Suppressor macrophage (primary cell): Measurements from ENCODE around the gene LYSET.
"Not testable (repeated sequence)": the region's sequence is repeated elsewhere in the genome, so short reads cannot be mapped to it uniquely, and the experiment has no call there.

Source experiments
- DNase-seq, 4 experiments: peaks; one replicate each; pipeline ENCODE4 v3.0.0-alpha.2; 2020 to 2022
- total RNA-seq, 17 experiments: gene quantifications; one replicate each; lab custom pipeline; 2026; ENCODE audit warnings: mixed read lengths in 6 of 17, inconsistent platforms in 3 of 17; lab: John Stamatoyannopoulos, UW

The LYSET gene
- 3.9 to 67.7 (median 35.7) reads per million in 17 experiments for total RNA-seq

GRCh38 chr14:93184391-93185348 lies at the start of gene LYSET, which contains the start of gene MOAP1:
LYSET (plus strand) TSS chr14:93185317; CDS start chr14:93185406, 89 bp downstream.
MOAP1 (minus strand) TSS chr14:93184897; CDS start chr14:93184242, 655 bp downstream.
- DNase-seq, result peak; percentile 95 to 97 (median 96)

- no peak for DNase-seq
Observed at GRCh38 chr14:93135399-93135798, 49.7 kb upstream of the LYSET start.

GRCh38 chr14:93136009-93136408 lies 49.1 kb upstream of the LYSET start:
- DNase-seq, result no peak

GRCh38 chr14:93136508-93136907 lies 48.6 kb upstream of the LYSET start:
- peak in 3 of 4 experiments; percentile 38 to 67 (median 65) for DNase-seq

- DNase-seq, result no peak
Observed at GRCh38 chr14:93137864-93138263, 47.3 kb upstream of the LYSET start.

GRCh38 chr14:93142854-93143652 lies 42.1 kb upstream of the LYSET start:
- no peak for DNase-seq

- no peak for DNase-seq
Observed at GRCh38 chr14:93146119-93146518, 39.0 kb upstream of the LYSET start.

GRCh38 chr14:93148979-93149378 lies 36.1 kb upstream of the LYSET start:
- DNase-seq, result no peak

GRCh38 chr14:93150227-93151208 lies 34.6 kb upstream of the LYSET start:
- DNase-seq, result peak; percentile 78 to 87 (median 84)

GRCh38 chr14:93153121-93153520 lies 32.0 kb upstream of the LYSET start:
- DNase-seq, result peak in 3 of 4 experiments; percentile 54 to 60 (median 58)

- no peak for DNase-seq
Observed at GRCh38 chr14:93155667-93156066, 29.4 kb upstream of the LYSET start.

GRCh38 chr14:93156693-93157369 lies 28.3 kb upstream of the LYSET start:
- no peak for DNase-seq

GRCh38 chr14:93158349-93158748 lies 26.8 kb upstream of the LYSET start:
- not testable (repeated sequence) for DNase-seq

GRCh38 chr14:93159625-93160352 lies 25.3 kb upstream of the LYSET start:
- not testable (repeated sequence) for DNase-seq

- DNase-seq, result peak in 3 of 4 experiments; percentile 38 to 50 (median 49)
Observed at GRCh38 chr14:93160353-93160801, 24.7 kb upstream of the LYSET start.

GRCh38 chr14:93161411-93161940 lies 23.6 kb upstream of the LYSET start:
- DNase-seq, result no peak

- no peak for DNase-seq
Observed at GRCh38 chr14:93163564-93163963, 21.6 kb upstream of the LYSET start.

GRCh38 chr14:93165271-93166265 lies 19.5 kb upstream of the LYSET start:
- not testable (repeated sequence) for DNase-seq

GRCh38 chr14:93168610-93169009 lies 16.5 kb upstream of the LYSET start:
- DNase-seq, result not testable (repeated sequence)
